DOHH2 (cell line): ENCODE measurements around the gene CHP1.

Experiments
- H3F3A ChIP-seq: fragments of 200-600 bp; sonication (generic), shearing (Covaris generic); 2 replicates; pipeline ENCODE4 v1.6.0; 2016; ENCODE audit warnings: antibody characterized with exemption, mild to moderate bottlenecking; ENCODE audit not compliant: control insufficient read depth, insufficient read depth
- H3K27ac ChIP-seq: fragments of 200-600 bp; sonication (generic); 2 replicates; pipeline ENCODE4 v1.5.1; 2014; ENCODE audit warnings: low read depth, mild to moderate bottlenecking, low read length, moderate library complexity
- H3K27me3 ChIP-seq: fragments of 200-600 bp; sonication (generic); 2 replicates; pipeline ENCODE4 v1.6.1; 2014; ENCODE audit warnings: mild to moderate bottlenecking, low read length, mixed read lengths; ENCODE audit not compliant: control insufficient read depth
- H3K36me3 ChIP-seq: fragments of 200-600 bp; sonication (generic); 2 replicates; pipeline ENCODE4 v1.6.1; 2014; ENCODE audit warnings: mild to moderate bottlenecking, low read length, moderate library complexity, mixed read lengths; ENCODE audit not compliant: control insufficient read depth
- H3K4me1 ChIP-seq: fragments of 200-600 bp; sonication (generic); 2 replicates; pipeline ENCODE4 v1.6.1; 2014; ENCODE audit warnings: mild to moderate bottlenecking, low read length, mixed read lengths; ENCODE audit not compliant: control insufficient read depth
- H3K4me2 ChIP-seq: fragments of 200-600 bp; sonication (generic); 2 replicates; pipeline ENCODE4 v1.6.0; 2014; ENCODE audit warnings: mild to moderate bottlenecking, low read length, moderate library complexity
- H3K4me3 ChIP-seq: fragments of 200-600 bp; sonication (generic); 2 replicates; pipeline ENCODE4 v1.5.1; 2014; ENCODE audit warnings: mild to moderate bottlenecking, low read length, mixed read lengths
- H3K79me2 ChIP-seq: fragments of 200-600 bp; sonication (generic); 2 replicates; pipeline ENCODE4 v1.6.1; 2014; ENCODE audit warnings: mild to moderate bottlenecking, low read length, mixed read lengths; ENCODE audit not compliant: control insufficient read depth
- H3K9me2 ChIP-seq: fragments of 200-600 bp; sonication (generic); replicated peaks from 2 replicates; pipeline ENCODE4 v1.6.1; 2014; ENCODE audit warnings: mild to moderate bottlenecking, low read length, mixed read lengths; ENCODE audit not compliant: control insufficient read depth
- H3K9me3 ChIP-seq: fragments of 200-600 bp; sonication (generic); 2 replicates; pipeline ENCODE4 v1.6.1; 2014; ENCODE audit warnings: antibody characterized with exemption, low read length, mixed read lengths; ENCODE audit not compliant: control insufficient read depth, insufficient read depth
- H4K20me1 ChIP-seq: fragments of 200-600 bp; sonication (generic); 2 replicates; pipeline ENCODE4 v1.6.0; 2014; ENCODE audit warnings: low read depth, mild to moderate bottlenecking, antibody characterized with exemption, low read length, moderate library complexity; ENCODE audit not compliant: control insufficient read depth, insufficient read depth
- CTCF ChIP-seq: fragments of 200-600 bp; sonication (generic); IDR thresholded peaks from one replicate; pipeline ENCODE4 v1.5.1; 2014; ENCODE audit warnings: antibody characterized with exemption, mild to moderate bottlenecking, low read depth, low read length; ENCODE audit not compliant: poor library complexity, severe bottlenecking
- EZH2phosphoT487 ChIP-seq: fragments of 200-600 bp; sonication (generic); IDR thresholded peaks from 2 replicates; pipeline ENCODE4 v1.6.1; 2017; ENCODE audit warnings: borderline replicate concordance, mild to moderate bottlenecking, antibody characterized with exemption, low read length, moderate library complexity, mixed read lengths

The CHP1 gene

DNA sequence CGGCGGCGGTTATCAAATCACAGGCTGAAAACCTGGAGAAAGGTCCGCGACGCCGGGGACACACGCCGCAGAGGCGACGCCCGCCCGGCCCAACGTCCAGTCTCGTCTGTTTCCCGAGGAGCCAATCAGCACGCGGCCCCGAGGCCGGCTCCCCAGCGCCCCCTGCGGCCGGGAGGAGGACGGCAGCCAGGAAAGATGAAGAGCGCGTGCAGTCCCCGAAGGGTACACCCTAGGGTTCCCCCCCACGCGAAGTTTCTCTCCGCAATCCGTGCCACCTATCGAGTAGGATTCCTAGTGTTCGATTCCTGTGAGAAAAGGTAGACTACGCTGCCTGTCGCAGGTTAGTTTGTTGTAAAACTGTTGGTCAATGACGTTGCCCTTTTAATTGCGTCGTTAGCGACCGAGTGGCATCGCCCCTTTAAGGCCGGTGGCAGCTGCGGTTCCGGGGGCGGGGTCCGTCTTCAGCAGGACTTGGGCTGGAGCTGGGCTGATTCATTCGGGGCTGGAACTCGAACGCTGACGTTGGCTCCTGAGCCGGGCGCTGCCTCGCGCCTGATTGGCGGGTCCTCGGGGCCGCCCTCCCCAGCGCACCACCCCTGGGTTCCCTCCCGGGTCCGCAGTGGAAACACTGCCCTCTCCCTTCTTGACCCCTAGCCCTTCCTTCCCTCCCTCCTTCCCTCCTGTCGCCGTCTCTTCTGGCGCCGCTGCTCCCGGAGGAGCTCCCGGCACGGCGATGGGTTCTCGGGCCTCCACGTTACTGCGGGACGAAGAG, at the start of gene CHP1, which contains the start of gene EXD1:
TSS of gene CHP1 (plus strand) at position 619 of the 772 bp plus-strand sequence. CDS start at position 734, 115 bp downstream.
TSS of gene EXD1 (minus strand) at position 108 of the 772 bp plus-strand sequence. CDS start 4,182 bp downstream, outside the sequence.
- peak within 1 kb of the TSS; percentile 93 for H3K4me3 ChIP-seq
- no peaks in the 10 kb centered on the region for H3K9me2 ChIP-seq
- 0 out of 2 replicates have a peak, but pooled peaks cover 2% of the 10 kb centered on the region for H3K27me3 ChIP-seq
- peaks cover 6% of the 10 kb centered on the region; the same call in 1 of the 2 replicates for H3F3A ChIP-seq
- peak within 1 kb of the TSS; percentile 94 for H3K4me2 ChIP-seq
- peaks cover 37% of the 10 kb centered on the region for H3K79me2 ChIP-seq
- no peaks in the 10 kb centered on the region for H3K9me3 ChIP-seq
- TF ChIP-seq EZH2phosphoT487 (no peak), CTCF (peak; percentile 95)
- H3K36me3 ChIP-seq: no peaks in the 10 kb centered on the region
- peaks cover 19% of the 10 kb centered on the region for H3K4me1 ChIP-seq
- no peaks in the 10 kb centered on the region for H4K20me1 ChIP-seq
- H3K27ac ChIP-seq: peak within 1 kb of the TSS; percentile 36

DNA sequence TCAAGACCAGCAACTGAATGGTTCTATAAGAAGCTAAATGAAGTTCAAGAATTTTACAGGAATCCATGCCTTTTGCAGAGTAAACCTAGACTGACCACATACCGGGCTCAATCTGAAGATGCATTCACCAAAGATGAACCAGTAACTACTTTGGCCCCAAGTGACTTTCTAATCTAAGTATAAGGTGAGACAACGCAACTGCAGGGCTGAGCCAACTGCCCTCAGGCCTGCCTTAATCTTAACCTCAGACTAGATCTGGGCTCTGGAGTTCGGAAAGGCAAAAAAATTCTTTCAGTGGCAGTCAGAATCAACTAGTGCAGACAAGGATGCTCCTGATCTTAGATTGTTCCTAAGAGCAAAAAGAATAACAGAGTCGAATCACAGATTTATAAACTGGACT, 48.8 kb upstream of the CHP1 start:
- no peak overlapping the region for H3K4me3 ChIP-seq
- H3K4me2 ChIP-seq: no peak overlapping the region
- no peaks in the 10 kb centered on the region for H3K9me2 ChIP-seq
- peaks cover 5% of the 10 kb centered on the region; the same call in 1 of the 2 replicates for H3K27me3 ChIP-seq
- H3F3A ChIP-seq: no peaks in the 10 kb centered on the region
- no peak for TF ChIP-seq CTCF
- TF ChIP-seq EZH2phosphoT487: no peak
- H3K79me2 ChIP-seq: no peaks in the 10 kb centered on the region
- no peak overlapping the region for H3K27ac ChIP-seq
- no peaks in the 10 kb centered on the region for H3K9me3 ChIP-seq
- no peaks in the 10 kb centered on the region for H4K20me1 ChIP-seq
- no peaks in the 10 kb centered on the region for H3K36me3 ChIP-seq
- H3K4me1 ChIP-seq: no peaks in the 10 kb centered on the region

- Histone ChIP-seq H3F3A (no peaks in the 10 kb centered on the region), H3K79me2 (no peaks in the 10 kb centered on the region), H3K27ac (no peak overlapping the region), H3K9me3 (no peaks in the 10 kb centered on the region), H3K27me3 (peaks cover 5% of the 10 kb centered on the region; the same call in 1 of the 2 replicates), H4K20me1 (no peaks in the 10 kb centered on the region), H3K4me1 (no peaks in the 10 kb centered on the region), H3K4me3 (no peak overlapping the region), H3K9me2 (no peaks in the 10 kb centered on the region), H3K36me3 (no peaks in the 10 kb centered on the region), H3K4me2 (no peak overlapping the region)
- no peak for TF ChIP-seq EZH2phosphoT487
- TF ChIP-seq CTCF: no peak
Observed at GRCh38 chr15:41183581-41183980, 47.5 kb upstream of the CHP1 start.
